GM19397 (cell line): Measurements from ENCODE around the gene E2F7.
"Not testable (repeated sequence)": the region's sequence is repeated elsewhere in the genome, so short reads cannot be mapped to it uniquely, and the experiment has no call there.

Experiments
- ATAC-seq: cut with Tn5 transposase; IDR thresholded peaks from one replicate; pipeline ENCODE4 v1.9.1; 2021; ENCODE audit warnings: mild to moderate bottlenecking, moderate library complexity; ENCODE audit not compliant: unreplicated experiment

Gene E2F7, protein sequence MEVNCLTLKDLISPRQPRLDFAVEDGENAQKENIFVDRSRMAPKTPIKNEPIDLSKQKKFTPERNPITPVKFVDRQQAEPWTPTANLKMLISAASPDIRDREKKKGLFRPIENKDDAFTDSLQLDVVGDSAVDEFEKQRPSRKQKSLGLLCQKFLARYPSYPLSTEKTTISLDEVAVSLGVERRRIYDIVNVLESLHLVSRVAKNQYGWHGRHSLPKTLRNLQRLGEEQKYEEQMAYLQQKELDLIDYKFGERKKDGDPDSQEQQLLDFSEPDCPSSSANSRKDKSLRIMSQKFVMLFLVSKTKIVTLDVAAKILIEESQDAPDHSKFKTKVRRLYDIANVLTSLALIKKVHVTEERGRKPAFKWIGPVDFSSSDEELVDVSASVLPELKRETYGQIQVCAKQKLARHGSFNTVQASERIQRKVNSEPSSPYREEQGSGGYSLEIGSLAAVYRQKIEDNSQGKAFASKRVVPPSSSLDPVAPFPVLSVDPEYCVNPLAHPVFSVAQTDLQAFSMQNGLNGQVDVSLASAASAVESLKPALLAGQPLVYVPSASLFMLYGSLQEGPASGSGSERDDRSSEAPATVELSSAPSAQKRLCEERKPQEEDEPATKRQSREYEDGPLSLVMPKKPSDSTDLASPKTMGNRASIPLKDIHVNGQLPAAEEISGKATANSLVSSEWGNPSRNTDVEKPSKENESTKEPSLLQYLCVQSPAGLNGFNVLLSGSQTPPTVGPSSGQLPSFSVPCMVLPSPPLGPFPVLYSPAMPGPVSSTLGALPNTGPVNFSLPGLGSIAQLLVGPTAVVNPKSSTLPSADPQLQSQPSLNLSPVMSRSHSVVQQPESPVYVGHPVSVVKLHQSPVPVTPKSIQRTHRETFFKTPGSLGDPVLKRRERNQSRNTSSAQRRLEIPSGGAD

DNA sequence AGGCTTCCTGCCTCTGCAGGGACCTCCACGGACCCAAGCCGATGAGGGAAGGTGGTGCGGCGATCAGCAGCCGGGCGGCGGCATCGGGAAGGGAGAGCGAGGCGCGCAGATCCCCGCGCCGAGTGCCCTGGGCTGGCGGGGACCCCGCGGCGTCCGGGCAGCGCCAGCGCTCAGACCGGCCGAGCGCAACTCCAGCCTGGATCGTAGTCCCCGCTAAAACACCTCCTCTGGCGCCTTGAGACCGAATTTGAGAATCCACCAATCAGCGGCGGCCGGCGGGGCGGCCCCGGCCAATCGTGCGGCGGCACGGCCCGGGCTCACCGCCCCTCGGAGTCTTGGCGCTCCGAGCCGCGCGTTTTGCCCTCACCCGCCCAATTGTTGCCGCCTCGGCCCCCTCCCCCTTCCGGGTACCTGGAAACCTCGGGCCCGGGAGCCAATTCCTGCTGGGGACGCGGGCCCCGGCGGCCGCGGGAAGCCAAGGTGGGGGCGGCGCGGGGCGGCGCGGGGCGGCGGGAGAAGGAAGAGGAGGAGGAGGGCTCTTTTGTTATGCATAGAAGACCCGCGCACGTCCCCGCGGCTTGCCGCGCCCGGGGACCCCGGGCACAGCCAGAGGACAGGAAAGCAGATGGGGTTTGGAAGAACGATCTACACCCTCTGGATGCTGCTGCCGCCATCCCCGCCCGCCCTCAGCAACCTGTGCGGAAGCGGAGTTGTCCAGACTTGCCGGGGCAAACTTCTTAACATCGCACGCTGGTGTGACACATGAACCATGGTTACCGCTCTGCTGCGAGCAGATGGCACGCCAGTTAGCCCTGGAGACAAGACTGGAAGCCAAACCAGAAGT lies at the start of gene E2F7:
E2F7 (minus strand) TSS at position 209 of the 844 bp plus-strand sequence. CDS start 934 bp downstream, outside the sequence.
- ATAC-seq, result peak; percentile 74

DNA sequence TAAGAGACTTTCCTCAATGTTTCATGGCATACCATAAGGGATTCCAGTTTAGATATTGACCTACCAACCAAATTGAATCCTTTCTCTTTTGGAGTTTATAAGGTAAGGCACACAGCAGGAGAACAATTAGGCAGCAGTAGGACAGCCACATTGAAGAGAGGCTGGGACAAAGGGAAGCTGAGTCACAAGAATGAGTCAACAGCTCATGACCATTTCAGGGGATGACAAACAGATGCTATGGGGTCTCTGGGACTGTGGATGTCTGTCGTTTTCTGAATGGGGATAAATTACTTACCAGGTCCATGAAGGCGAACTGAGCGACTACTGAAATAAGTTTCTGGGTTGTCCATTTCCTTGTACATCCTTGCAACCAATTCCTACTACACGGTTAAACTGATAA lies 48.6 kb upstream of the E2F7 start:
- ATAC-seq, result no peak

DNA sequence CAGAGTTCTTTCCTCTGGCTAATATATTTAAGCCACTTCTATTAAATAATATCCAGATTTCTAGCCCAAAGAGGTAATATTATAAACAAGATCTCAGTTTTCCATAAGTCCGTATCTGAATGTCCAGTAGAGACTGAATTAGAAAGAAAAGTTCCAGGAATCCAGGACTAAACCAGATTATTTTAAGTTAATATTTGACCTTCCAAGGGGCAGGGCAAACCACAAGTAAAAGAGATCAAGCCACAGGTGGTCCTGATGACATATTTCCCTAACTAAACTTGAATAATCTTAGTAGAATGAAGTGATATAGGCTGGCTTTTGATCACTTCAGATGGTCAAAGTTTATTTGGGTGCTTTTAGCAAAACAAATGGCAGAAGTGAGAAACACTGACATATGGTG lies 43.3 kb upstream of the E2F7 start:
- ATAC-seq, result no peak

DNA sequence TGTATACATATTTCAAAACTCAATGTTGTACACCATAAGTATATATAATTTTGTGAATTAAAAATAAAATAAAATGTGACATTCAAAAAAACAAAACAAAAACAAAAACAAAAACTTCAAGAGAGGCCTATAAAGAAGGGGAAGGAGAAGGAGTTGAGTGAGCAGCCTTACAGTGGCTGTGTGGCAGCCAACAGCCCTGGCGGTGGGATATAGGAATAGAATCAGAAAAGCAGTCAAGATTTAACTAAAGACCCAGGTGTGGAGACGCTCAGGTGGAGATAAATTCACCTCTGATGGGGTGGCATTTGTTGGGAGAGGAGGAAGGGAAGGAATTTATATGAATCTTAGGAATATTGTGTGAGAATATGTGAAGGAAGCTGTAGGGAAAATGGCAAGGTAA lies 41.8 kb upstream of the E2F7 start:
- no peak for ATAC-seq

DNA sequence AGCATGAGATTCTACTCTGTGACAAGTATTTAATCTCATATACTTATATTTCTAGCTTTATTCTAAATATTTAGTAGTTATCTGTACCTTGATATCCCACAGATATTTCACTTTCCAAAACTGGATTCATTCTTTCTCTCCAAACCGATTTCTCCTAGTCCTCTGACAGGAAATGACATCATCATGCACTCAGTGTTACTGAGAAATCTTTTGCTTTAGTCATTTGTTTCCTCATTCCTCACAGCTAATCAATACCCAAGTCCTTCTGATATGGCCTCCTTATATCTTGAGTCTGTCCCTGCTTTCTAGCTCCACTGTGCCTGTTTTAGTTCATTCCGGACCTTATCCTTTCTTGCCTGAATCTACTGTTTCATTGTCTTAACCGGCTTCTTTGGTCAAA lies 39.4 kb upstream of the E2F7 start:
- ATAC-seq, result no peak

DNA sequence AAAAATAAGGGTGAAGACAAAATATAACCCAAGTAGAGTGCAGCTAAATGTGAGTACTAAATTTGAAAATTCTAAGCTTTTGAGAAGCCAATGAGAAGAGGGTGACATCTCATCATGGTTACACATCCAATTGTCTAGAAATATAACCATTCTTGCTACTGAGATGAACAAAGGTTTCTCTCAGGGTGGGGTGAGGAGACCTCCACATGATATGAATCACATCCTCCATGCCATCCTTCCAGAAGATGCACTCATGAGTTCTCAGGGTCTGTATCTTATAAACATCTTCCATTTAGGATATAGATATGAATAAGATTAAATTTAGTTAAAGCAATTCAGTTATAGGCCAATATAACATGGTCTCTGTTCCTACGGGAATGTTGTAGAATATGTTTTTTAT lies 38.9 kb upstream of the E2F7 start:
- ATAC-seq, result no peak

DNA sequence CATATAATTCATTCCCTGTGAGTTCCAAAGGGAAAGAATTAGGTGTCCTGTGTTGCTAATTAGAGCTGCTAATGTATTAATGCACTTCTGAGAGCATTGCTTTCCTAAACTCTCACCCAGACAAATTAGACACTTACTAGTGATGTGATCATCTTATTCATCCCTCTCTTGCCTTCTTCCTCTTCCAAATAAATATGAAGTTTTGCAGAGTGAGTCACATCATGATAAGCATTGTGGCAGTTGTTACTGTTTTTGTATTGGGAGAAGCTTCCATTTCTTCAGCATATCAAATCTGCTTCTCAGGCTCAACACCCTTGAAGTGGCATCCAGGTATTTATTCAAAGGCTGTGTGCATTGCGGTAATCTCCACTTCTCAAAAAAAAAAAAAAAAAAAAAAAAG lies 37.3 kb upstream of the E2F7 start:
- no peak for ATAC-seq

DNA sequence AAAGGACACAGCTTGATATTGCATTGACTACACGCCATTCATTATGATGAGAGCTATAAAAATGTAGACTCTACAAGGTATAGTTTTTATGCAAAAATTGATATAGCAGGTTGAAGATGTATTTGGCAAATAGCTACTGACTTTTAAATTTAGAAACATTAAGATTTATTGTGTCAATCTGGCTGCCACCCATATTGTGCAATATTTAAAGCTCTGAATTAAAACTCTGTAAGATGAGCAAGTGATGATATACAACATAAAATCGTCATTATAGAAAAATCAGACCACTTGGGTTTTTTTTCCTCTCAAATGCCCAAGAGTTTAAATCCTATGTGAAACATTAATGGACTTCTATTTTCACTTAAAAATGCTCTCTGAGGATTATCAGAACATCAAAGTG lies 36.8 kb upstream of the E2F7 start:
- ATAC-seq, result no peak

DNA sequence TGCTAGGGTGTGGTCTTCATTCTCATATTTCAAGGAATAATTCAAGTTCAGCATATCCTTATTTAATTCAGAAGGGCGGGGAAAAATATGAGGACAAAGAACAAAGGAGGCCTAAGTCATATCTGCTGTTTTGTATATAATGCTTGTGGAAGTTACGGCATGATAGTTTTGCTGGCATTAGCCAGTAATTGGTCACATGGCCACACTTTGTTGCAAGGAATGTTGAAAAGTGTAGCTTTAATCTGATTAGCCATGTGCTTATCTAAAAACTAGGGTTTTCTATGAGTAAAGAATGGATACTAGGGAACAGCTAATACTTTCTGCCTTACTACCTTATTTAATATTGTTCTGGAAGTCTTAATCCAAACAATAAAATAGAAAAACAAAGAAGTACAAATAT lies 34.4 kb upstream of the E2F7 start:
- ATAC-seq, result no peak

DNA sequence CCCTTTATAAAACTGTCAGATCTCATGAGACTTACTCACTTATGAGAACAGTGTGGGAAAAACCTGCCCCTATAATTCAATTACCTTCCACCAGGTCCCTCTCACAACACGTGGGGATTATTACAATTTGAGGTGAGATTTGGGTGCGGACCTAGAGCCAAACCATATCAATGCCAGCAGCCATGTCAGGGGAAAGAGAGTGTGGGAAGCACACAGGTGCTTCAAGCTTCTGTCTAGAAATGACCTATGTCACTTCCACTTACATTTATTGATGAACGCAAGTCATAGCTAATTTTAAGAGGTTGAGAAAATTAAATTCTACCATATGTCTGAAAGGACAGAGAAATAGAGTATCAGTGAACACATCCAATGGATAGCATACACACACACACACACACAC lies 32.5 kb upstream of the E2F7 start:
- no peak for ATAC-seq

DNA sequence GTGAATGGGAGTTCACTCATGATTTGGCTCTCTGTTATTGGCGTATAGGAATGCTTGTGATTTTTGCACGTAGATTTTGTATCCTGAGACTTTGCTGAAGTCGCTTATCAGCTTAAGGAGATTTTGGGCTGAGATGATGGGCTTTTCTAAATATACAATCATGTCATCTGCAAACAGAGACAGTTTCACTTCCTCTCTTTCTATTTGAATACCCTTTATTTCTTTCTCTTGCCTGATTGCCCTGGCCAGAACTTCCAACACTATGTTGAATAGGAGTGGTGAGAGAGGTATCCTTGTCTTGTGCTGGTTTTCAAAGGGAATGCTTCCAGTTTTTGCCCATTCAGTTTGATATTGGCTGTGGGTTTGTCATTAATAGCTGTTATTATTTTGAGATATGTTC lies 26.9 kb upstream of the E2F7 start:
- not testable (repeated sequence) for ATAC-seq

DNA sequence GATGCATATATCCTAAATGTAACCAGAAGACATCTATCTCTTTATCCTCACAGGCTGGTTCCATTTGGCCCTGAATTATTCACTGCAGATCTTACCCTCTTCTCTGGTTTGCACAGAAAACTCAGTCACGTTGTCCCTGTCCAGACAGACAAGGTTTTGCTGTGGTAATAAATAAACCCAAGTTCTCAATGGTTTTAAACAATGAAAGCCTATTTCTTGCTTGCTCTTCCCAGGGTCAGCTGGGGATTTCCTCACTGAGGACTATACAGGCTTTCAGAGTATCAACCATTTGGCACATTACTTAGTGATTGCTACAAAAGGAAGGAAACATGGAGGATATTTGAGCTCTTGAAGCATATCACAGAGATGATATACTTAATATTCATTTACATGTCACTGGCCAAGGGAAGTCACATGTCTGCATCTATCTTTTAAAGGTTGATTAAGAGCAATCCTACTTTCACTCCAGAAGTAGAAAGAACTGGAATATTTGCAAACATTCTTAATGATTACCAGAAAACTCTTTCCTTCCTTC lies 24.4 kb upstream of the E2F7 start:
- no peak for ATAC-seq

DNA sequence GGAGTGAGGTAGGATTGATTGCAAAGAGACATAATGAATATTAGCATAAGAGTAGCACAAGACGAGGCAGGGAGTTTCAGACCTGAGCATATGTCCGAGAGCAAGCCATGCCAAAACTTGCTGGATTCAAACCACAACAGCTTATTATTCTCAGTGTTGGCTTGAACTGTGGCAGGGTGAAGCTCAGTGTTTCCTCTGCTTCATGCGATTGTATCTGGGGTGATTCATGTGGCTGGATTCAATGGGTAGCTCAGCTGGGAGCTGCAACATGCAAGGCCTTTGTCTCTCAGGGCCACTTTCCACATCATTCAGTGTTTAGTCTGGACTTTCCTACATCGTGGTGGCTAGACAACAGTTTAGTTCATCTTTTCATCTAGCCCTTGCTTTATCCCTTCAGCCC lies 22.1 kb upstream of the E2F7 start:
- no peak for ATAC-seq

DNA sequence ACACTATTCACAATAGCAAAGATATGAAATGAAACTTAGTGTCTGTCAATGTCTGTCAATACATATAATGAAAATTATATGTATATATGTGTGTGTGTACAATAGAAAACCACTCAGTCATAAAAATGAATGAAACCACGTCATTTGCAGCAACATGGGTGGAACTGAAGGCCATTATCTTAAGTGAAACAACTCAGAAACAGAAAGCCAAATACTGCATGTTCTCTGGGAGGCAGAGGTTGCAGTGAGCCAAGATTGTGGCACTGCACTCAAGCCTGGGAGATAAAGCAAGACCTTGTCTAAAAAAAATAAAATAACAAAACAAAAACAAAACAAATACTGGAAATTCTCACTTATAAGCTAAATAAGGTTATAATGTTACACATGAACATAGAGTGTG lies 16.7 kb upstream of the E2F7 start:
- ATAC-seq, result no peak

DNA sequence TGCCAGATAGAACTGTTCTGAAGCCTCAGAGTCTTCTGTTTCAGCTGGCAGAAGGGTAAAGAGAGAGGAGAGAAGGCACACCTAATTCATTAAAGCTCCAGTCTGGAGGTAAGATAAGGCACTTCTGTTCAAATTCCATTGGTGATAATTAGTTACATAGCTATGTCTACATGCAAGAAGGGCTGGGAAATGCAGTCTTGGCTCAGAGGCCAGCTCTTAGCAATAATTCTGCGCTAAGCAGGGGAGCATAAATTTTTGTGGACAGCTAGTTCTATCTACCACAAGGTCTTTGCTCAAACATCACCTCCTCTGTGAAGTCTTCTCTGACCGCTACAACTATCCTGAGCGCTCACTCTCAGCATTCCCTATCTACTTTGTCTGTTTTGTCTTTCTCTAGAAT lies 14.3 kb upstream of the E2F7 start:
- ATAC-seq, result no peak

DNA sequence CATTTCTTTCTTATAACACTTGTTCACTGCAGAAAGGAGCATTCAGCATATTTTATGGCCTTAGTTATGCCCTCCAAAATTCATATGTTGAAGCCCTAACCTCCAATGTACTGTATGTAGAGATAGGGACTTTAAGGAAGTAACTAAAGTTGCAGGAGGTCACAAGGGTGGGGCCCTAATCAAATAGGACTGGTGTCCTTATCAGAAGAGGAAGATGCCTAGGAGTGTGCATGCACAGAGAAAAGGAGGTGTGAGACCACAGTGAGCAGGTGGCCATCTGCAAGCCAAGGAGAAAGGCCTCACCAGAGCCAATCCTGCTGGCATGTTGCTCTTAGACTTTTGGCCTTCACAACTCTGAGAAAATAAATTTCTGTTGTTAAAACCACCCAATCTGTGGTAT lies 12.9 kb upstream of the E2F7 start:
- ATAC-seq, result no peak

DNA sequence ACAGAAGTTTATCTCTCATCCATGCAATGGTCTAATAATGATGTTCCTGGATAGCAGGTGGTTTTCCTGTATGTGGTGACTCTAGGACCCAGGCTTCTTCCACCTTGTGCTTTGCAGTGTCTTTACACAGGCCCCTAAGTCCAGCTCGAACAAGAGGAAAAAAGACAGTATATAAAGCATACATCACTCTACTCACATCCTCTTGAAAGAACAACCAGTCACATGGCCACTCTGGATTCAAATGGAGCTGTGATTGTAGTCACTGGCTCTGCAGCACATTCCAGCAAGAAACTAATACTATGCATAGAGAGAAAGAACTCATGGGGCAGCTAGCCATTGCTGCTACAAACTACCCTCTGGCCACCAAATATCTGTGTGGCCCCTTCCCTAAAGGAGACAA lies 11.5 kb upstream of the E2F7 start:
- ATAC-seq, result no peak

DNA sequence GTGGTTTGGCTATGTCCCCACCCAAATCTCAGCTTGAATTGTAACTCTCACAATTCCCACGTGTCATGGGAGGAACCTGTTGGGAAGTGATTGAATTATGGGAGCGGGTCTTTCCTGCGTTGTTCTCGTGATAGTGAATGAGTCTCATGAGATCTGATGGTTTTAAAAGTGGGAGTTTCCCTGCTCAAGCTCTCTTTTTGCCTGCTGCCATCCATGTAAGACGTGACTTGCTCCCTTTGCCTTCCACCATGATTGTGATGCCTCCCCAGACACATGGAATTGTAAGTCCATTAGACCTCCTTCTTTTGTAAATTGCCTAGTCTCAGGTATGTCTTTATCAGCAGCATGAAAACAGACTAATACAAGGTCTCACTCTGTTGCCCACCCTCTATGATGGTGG lies 8.5 kb upstream of the E2F7 start:
- not testable (repeated sequence) for ATAC-seq

DNA sequence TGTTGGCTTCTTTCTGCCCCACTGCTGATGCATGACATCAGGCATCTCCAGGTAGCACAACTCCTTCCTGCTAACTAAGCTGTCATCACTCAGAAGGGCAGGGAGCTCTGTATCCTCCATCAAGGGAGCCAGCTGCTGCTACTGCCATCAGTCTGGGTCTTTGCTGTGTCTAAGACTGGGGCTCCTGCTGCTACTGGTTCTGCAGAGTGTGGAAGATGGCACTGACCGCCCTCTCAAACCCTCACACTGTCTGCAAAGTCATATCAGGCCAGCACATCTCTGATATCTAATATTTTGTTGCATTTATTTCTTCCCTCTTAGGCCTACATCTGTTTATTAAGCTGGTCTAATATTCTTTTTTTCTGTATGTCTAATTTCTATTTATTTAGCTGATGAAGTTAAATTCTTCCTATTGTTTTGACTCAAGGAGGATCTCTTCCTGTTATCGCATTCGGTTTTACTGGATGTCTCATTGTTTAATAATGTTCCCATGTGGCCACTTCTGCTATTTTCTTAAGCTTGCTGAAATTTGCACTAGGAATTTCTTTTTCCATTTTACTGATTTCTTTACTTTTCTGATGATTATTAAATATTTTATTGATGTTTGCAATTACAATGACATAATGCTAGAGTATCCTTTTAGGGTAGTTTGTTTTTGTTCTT lies 7.6 kb upstream of the E2F7 start:
- no peak for ATAC-seq

DNA sequence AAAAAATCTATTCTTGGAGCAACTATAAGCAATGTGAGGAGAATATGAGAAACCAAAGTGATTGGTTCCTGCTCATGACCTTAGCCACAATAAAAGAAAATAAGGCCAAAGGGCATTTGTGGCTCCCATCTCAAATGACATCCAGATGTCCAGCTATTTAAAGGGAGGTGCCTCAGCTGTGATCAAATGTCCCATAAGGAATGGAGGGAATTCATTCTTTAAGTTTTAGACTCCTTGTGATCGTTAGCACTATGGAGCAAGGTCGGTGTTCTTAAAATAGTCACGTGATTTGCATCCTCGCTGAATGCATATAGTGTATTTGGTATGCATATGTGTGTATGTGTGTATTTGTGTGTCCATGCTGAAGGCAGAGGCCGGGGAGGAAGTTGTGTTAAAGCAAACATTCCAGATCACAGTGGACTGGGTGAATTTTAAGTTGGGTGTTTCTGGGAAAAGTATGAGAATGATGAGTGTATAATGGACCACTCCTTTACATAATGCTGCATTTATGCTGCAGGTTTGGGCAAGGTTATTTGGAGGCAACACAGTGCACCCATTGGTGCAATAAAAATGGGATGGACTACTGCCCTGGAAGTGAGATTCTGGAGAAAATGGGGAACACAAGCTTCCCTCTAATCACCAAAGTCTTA lies 5.6 kb upstream of the E2F7 start:
- peak; percentile 17 for ATAC-seq
